SK-N-SH (cell line): ENCODE results near the gene CUEDC1.

Experiments
- EZH2phosphoT487 ChIP-seq: fragments of 200-600 bp; sonication (generic); IDR thresholded peaks from 2 replicates; pipeline ENCODE4 v1.6.1; 2017; ENCODE audit warnings: low read depth, mixed run types, mild to moderate bottlenecking, antibody characterized with exemption, moderate library complexity, borderline replicate concordance
- JUND ChIP-seq: IDR thresholded peaks from 2 replicates; pipeline ENCODE4 v1.4.0; 2012
- MXI1 ChIP-seq: IDR thresholded peaks from 2 replicates; pipeline ENCODE4 v1.6.1; 2012; ENCODE audit warnings: mild to moderate bottlenecking, low read depth, low read length, improper control_type of control experiment
- POLR2AphosphoS5 ChIP-seq: IDR thresholded peaks from 2 replicates; pipeline ENCODE4 v1.6.1; 2012; ENCODE audit warnings: low read depth, low read length
- RXRA ChIP-seq: IDR thresholded peaks from 2 replicates; pipeline ENCODE4 v1.4.0; 2012; ENCODE audit warnings: low read depth, mild to moderate bottlenecking, borderline replicate concordance
- TEAD4 ChIP-seq: IDR thresholded peaks from 2 replicates; pipeline ENCODE4 v1.4.0; 2012; ENCODE audit warnings: mild to moderate bottlenecking, borderline replicate concordance; ENCODE audit not compliant: insufficient read depth
- TF ChIP-seq, protein P1 (sequence below): fragments of 200-600 bp; sonication (generic); IDR thresholded peaks from 2 replicates; pipeline ENCODE4 v1.6.1; 2017; ENCODE audit warnings: antibody characterized with exemption, mild to moderate bottlenecking, moderate library complexity

DNA sequence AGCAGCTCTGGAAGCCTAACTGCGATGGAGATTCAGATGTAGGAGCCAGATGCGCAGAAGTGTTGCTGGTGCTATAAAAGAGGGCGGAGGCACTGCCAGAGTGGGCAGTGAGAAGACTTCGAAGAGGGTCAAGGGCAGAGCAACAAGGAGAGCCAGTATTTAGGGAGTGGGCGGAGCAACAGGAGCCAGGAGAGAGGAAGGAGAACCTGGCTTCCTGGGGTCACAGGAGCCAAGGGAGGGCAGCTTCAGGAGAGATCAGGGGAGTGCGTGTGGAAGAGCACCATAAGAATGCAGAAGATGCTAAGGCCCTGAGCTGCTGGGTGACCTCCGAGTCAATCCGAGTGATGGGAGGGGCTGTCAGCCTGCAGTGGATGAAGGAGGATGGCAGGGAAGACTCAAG is 90.9 kb downstream of the CUEDC1 start:
- TF ChIP-seq, protein P1, sequence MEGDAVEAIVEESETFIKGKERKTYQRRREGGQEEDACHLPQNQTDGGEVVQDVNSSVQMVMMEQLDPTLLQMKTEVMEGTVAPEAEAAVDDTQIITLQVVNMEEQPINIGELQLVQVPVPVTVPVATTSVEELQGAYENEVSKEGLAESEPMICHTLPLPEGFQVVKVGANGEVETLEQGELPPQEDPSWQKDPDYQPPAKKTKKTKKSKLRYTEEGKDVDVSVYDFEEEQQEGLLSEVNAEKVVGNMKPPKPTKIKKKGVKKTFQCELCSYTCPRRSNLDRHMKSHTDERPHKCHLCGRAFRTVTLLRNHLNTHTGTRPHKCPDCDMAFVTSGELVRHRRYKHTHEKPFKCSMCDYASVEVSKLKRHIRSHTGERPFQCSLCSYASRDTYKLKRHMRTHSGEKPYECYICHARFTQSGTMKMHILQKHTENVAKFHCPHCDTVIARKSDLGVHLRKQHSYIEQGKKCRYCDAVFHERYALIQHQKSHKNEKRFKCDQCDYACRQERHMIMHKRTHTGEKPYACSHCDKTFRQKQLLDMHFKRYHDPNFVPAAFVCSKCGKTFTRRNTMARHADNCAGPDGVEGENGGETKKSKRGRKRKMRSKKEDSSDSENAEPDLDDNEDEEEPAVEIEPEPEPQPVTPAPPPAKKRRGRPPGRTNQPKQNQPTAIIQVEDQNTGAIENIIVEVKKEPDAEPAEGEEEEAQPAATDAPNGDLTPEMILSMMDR, result no peak
- TF ChIP-seq RXRA, result no peak
- no peak for TF ChIP-seq POLR2AphosphoS5
- TF ChIP-seq MXI1, result no peak
- TF ChIP-seq EZH2phosphoT487, result no peak
- no peak for TF ChIP-seq TEAD4
- TF ChIP-seq JUND, result no peak
